ENCODE measurements around the gene KIRREL3.

DNA sequence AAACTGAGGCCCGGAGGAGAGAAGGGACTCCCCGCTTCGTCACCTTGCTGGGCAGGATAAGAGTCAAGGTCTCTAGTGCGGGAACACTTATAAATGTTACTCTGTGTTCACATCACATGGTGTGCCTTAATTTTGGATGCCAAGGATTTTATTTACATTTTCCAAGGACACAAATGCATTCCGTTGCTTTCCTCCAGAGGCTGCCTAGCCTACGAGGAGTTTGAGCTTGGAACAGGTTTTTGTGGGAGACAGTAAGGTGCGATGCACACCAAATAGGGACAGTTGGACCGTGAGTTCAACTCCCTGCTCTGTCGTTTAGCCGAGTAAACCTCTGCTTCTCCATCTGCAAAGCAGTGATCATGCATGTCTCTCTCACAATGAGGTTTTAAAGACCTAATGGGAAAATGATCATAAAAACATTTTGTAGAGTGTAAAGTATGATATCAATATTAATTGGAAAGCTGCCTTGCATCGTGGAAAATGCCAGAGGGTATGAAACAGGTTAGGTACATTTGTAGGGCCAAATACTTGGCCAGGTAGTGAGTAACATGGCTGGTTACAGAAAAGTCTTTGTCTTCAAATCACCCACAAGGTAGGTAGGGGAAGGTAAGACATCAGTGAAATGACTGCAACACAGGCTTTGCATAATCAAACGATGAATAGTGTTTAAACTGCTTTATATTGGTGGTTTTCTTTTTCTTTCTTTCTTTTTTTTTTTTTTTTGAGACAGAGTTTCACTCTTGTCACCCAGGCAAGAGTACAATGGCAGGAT, 583.3 kb downstream of the KIRREL3 start:
- TF ChIP-seq, protein P1, sequence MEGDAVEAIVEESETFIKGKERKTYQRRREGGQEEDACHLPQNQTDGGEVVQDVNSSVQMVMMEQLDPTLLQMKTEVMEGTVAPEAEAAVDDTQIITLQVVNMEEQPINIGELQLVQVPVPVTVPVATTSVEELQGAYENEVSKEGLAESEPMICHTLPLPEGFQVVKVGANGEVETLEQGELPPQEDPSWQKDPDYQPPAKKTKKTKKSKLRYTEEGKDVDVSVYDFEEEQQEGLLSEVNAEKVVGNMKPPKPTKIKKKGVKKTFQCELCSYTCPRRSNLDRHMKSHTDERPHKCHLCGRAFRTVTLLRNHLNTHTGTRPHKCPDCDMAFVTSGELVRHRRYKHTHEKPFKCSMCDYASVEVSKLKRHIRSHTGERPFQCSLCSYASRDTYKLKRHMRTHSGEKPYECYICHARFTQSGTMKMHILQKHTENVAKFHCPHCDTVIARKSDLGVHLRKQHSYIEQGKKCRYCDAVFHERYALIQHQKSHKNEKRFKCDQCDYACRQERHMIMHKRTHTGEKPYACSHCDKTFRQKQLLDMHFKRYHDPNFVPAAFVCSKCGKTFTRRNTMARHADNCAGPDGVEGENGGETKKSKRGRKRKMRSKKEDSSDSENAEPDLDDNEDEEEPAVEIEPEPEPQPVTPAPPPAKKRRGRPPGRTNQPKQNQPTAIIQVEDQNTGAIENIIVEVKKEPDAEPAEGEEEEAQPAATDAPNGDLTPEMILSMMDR (IDR thresholded peaks at IDR 0.05; ENCODE audit: low read depth, low read length): no peak
- no peak for TF ChIP-seq EZH2phosphoT487 (IDR thresholded peaks at IDR 0.05; ENCODE audit: low read depth)
